Right forelimb (tissue), 1 donor: ENCODE data around the gene TMEM138.
"Not testable (repeated sequence)": the region's sequence is repeated elsewhere in the genome, so short reads cannot be mapped to it uniquely, and the experiment has no call there.

Experiments
- DNase-seq: peaks from one replicate; pipeline ENCODE4 v3.0.0-alpha.2; 2018

TMEM138 gene

DNA sequence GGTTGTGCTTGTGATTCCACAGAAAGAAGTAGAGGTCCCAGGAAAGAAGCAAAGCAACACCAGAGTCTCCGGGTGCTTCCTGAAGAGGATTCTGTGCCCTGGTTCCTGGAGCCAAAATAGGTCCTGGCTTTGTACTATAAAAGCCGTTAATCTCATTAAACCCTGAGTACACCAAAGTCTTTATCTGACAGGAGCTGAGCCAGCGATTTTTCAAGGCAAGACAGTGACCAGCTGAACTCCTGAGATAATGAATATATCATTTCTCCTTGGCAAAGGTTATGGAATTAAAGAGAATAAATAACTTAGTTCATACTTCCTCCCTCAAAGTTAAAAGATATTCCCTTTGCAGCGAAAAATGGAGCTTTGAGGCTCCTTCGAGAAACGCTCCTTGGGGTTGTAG lies 5.2 kb downstream of the TMEM138 start:
- no peak for DNase-seq

DNA sequence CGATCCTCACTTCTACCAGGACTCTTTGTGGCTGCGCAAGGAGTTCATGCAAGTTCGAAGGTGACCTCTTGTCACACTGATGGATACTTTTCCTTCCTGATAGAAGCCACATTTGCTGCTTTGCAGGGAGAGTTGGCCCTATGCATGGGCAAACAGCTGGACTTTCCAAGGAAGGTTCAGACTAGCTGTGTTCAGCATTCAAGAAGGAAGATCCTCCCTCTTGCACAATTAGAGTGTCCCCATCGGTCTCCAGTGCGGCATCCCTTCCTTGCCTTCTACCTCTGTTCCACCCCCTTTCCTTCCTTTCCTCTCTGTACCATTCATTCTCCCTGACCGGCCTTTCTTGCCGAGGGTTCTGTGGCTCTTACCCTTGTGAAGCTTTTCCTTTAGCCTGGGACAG lies 6.5 kb downstream of the TMEM138 start:
- no peak for DNase-seq

- DNase-seq: no peak
Observed at GRCh38 chr11:61369372-61370348, 7.5 kb downstream of the TMEM138 start.

GRCh38 chr11:61370349-61371005 lies 8.3 kb downstream of the TMEM138 start:
- DNase-seq: no peak

GRCh38 chr11:61372659-61373420 lies 10.7 kb downstream of the TMEM138 start:
- DNase-seq: no peak

- no peak for DNase-seq
Observed at GRCh38 chr11:61375761-61376108, 13.6 kb downstream of the TMEM138 start.

DNA sequence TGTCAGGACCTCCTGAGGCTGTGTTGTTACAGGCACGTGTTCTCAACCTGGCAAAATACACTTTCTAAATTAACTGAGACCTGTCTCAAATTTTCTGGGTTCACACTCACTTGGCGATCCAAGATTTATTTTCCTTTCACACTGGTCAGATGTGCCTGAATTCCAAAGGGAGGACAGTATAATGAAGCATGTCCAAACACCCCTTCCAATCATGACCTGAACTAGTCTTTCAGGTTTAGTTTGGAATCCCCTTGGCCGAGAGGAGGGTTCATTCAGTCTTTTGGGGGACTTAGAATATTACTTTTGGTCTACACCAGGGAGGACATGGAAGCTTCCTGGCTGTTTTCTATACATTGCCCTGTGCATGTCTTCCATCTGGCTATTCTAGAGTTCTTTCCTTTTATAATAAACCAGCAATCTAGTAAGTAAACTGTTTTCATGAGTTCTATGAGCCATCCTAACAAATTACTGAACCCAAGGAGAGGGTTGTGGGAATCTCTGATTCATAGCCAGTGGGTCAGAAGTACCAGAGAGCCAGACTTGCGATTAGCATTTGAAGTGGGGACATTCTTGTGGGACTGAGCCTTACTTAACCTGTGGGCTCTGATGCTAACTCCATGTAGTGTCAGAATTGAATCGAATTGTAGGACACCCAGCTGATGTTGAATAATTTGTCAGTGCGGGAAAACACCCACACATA lies 15.4 kb downstream of the TMEM138 start:
- no peak for DNase-seq

DNA sequence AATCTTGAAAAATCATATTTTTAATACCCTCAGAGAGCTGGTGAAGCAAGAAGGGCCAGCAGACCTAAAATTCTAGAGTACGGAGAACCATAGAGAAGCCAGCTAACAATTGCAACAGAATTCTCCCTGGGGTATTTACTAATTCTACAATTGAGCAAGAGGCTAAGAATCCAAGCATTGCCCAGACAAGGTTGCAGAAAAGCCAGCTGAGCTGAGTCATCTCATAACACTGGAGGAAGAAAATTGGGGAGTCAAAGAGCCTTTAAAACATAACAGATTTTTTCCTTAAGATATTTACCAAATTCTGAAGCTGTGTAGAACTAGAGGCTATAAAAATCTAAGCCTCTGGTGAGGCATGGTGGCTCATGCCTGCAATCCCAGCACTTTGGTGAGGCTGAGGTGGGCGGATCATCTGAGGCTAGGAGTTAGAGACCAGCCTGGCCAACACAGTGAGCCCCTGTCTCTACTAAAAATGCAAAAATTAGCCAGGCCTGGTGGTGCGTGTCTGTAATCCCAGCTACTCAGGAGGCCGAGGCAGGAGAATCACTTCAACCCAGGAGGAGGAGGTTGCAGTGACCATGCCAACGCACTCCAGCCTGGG lies 16.6 kb downstream of the TMEM138 start:
- DNase-seq: no peak

GRCh38 chr11:61380884-61381283 lies 18.7 kb downstream of the TMEM138 start:
- DNase-seq: no peak

DNA sequence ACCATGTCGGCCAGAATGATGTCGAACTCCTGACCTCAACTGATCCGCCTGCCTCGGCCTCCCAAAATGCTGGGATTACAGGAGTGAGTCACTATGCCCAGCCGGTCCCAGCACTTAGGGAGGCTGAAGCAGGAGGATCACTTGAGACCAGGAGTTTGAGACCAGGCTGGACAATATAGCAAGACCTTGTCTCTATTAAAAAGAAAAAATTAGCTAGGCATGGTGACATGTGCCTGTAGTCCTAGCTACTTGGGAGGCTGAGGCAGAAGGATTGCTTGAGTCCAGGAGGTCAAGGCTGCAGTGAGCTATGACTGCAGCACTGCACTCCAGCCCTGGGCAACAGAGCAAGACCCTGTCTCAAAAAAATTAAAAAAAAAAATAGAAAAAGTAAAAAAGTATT lies 21.7 kb downstream of the TMEM138 start:
- DNase-seq: not testable (repeated sequence)

GRCh38 chr11:61384271-61385242 lies 22.4 kb downstream of the TMEM138 start:
- DNase-seq: no peak

DNA sequence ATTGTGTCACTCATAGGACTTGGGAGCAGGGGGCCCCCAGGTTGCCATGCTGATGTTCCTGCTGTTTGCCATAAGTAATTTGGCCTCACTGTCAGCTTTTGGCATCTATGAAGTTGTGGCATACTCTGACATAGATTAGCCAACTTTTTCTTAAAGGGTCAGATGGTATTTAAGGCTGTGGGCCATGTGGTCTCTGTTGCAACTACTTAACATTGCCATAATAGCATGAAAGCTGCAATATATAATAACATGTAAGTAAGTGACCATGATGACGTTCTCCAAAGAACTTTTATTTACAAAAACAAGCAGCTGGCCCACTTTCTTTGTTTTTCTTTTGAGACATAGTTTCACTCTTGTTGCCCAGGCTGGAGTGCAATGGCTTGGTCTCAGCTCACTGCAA lies 28.0 kb downstream of the TMEM138 start:
- no peak for DNase-seq

DNA sequence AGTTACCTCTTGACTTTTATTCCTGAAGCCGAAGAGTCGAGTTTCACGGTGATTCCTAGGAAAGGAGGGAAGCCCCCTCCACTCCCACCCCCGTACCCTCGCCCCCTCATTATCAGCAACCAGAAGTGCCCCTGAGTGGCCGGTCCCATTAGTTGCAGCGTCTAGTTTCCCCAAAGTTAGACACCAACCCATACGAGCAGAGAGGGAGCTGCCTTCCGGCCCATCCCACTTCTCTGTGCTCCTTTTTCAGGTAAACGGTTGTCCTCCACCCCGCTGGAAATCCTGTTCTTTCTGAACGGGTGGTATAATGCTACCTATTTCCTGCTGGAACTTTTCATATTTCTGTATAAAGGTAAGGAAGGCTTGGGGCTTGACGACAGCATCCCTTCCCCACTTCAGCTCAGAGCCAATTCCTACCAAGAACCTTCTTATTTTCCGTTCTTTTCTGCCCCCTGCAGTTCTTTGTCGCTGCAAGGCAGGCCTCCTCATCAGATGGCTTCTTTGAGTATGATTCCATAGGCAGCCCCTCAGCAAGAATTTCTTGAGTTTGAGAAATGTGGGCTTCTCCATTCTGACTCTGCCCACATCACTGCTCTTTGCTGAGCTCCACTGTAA lies 30.9 kb downstream of the TMEM138 start:
- DNase-seq: peak; percentile 53

DNA sequence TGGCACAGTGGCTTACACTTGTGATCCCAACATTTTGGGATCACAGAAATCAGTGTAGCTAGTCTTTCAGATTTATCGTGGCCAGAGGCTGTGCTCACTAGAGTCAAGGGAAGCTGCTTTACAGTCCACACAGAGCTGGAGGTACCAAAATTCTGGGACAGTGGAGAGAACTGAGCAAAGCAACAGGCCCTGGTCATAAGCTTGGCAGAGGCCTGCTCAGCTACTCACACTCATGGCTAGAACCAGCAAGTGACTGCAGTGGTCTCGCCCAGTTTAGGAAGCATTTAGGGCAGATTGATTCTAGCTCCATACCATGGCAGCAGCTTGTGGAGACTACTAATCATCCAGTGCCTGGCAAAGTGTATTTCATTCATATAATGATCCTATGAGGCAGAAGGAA lies 39.0 kb downstream of the TMEM138 start:
- no peak for DNase-seq

DNA sequence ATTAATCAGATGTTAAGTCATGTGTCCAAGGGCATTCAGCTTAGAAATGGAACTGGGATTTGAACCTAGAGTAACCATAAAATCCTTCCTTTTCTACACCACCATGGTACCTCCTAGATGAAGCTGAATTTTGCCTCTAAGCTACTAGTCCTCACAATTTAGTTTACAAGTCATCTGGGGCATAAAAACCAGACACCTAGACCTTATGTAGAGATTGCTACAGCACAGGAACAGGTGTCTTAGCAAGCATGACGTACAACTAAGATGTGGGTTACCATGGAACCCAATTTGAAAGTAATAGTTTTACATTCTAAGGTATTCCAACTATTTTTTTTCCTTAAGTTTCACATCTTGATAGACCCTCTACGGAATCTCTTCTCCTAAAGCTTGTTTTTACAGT lies 39.4 kb downstream of the TMEM138 start:
- no peak for DNase-seq

DNA sequence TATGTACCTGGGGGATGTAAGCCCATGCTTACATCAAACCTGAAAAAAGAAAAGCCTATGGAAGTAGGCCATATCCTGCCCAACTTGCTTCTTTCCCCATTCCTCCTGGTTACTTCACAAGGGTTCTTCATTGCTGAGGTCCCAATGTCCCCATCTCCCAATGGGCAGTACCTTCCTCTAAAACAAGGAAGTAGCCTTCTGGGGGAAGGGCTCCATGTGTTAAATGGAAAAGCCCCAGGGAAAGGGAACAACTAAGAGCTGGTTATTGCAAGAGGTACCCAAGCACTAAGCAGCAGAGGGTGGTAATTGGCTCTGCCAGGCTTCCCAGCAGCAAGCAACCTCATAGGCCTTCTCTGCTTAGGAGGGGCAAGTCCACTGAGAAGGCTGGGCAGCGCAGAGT lies 41.5 kb downstream of the TMEM138 start:
- DNase-seq: no peak

DNA sequence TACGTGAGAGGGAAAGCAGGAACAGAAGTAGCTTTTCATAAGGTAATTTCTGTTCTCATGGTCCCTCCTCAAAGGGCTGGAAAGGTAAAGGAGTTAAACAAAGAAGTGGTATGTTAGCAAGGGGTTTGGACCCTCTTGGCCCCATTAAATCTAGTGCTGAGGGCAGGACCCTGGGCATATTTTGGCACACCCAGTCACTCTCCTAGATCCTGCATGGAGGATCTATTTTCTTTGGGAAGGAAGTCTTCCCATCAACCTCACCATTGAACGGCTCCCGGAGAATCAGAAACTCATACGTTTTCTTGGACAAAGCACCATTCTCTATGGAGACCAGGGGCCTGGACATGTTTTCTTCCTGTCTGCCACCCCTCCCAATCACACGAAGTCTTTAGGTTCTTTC lies 41.9 kb downstream of the TMEM138 start:
- no peak for DNase-seq

DNA sequence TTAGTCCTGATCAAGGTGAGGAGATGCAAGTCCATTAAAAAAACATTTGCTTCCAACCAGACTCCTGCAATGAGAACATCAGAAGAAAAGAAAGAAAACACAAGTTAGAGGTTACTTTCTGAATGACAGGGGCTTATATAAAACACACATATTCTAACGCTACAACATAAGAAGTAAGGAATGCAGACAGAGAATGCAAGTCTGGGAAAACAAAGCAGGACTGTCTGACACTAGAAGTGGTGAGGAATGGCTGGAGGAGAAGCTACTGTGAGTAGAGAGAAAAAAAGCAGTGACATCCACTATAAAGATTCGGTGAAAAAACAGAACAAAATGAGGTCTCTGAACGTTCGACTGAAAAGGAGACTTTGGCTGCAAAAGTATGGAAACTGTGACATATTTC lies 42.5 kb downstream of the TMEM138 start:
- DNase-seq: no peak

DNA sequence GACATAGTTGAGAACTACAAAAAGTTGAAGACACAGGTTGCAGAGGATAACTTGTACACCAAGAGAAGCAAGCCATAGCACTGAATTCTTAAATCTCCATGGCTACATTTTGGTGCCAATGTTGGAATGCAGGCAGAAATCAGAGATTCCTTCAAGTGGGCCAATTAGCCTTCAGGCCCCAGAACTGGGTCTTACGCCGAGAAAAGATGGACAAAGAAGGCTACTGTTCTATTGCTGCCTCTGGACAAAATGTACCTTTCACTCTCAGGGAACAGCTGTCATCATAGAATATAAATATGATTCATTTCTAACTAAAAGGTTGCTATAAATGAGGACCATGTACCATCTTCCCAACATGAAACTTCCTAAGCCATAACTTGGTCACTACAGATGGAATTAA lies 43.9 kb downstream of the TMEM138 start:
- no peak for DNase-seq

- no peak for DNase-seq
Observed at GRCh38 chr11:61406991-61407728, 45.0 kb downstream of the TMEM138 start.
